GM23248 (cell line): Measurements from ENCODE around the gene WNT2. TPM values are rescaled to one million over a fixed set of nuclear protein-coding genes. Genes with fewer than 3 reads are reported as not detected.
A peak's percentile ranks its signal among the peaks of the same experiment; 100 is the strongest.

Experiments
- DNase-seq: peaks from one replicate; pipeline ENCODE4 v3.0.0-alpha.2; 2015
- H2AFZ ChIP-seq: fragments of 200-600 bp; sonication (generic); 2 replicates; pipeline ENCODE4 v1.6.1; 2016; ENCODE audit warnings: antibody characterized with exemption
- H3F3A ChIP-seq: fragments of 200-600 bp; sonication (generic); 2 replicates; pipeline ENCODE4 v1.6.1; 2016; ENCODE audit warnings: mild to moderate bottlenecking, antibody characterized with exemption, mixed run types; ENCODE audit not compliant: insufficient read depth
- H3K27ac ChIP-seq: fragments of 200-600 bp; sonication (generic); 2 replicates; pipeline ENCODE4 v1.5.1; 2016; ENCODE audit warnings: mild to moderate bottlenecking
- H3K27me3 ChIP-seq: fragments of 200-600 bp; sonication (generic); replicated peaks from 2 replicates; pipeline ENCODE4 v1.6.1; 2016; ENCODE audit warnings: mild to moderate bottlenecking; ENCODE audit not compliant: insufficient read depth
- H3K36me3 ChIP-seq: fragments of 200-600 bp; sonication (generic); 2 replicates; pipeline ENCODE4 v1.6.1; 2016; ENCODE audit warnings: low read depth, mild to moderate bottlenecking
- H3K4me1 ChIP-seq: fragments of 200-600 bp; sonication (generic); 2 replicates; pipeline ENCODE4 v1.6.1; 2016; ENCODE audit warnings: mild to moderate bottlenecking; ENCODE audit not compliant: insufficient read depth
- H3K4me2 ChIP-seq: fragments of 200-600 bp; sonication (generic); one replicate; pipeline ENCODE4 v1.6.1; 2016; ENCODE audit warnings: mild to moderate bottlenecking; ENCODE audit not compliant: unreplicated experiment
- H3K4me3 ChIP-seq: fragments of 200-600 bp; sonication (generic); 2 replicates; pipeline ENCODE4 v1.5.1; 2016; ENCODE audit warnings: mild to moderate bottlenecking
- H3K79me2 ChIP-seq: fragments of 200-600 bp; sonication (generic); 2 replicates; pipeline ENCODE4 v1.6.1; 2016; ENCODE audit warnings: mild to moderate bottlenecking; ENCODE audit not compliant: insufficient read depth
- H3K9ac ChIP-seq: fragments of 200-600 bp; sonication (generic); 2 replicates; pipeline ENCODE4 v1.6.1; 2016; ENCODE audit warnings: mild to moderate bottlenecking
- H3K9me2 ChIP-seq: fragments of 200-600 bp; sonication (generic); 2 replicates; pipeline ENCODE4 v1.6.1; 2016; ENCODE audit warnings: mixed run types, mild to moderate bottlenecking, moderate library complexity; ENCODE audit not compliant: insufficient read depth
- H3K9me3 ChIP-seq: fragments of 200-600 bp; sonication (generic); one replicate; pipeline ENCODE4 v1.6.1; 2017; ENCODE audit warnings: low read depth
- H4K20me1 ChIP-seq: fragments of 200-600 bp; sonication (generic); 2 replicates; pipeline ENCODE4 v1.6.0; 2016; ENCODE audit not compliant: insufficient read depth
- EZH2 ChIP-seq: fragments of 200-600 bp; sonication (generic); IDR thresholded peaks from 2 replicates; pipeline ENCODE4 v1.6.1; 2018; ENCODE audit warnings: antibody characterized with exemption, mild to moderate bottlenecking; ENCODE audit not compliant: insufficient read depth, poor library complexity, severe bottlenecking
- EZH2phosphoT487 ChIP-seq: fragments of 200-600 bp; sonication (generic); IDR thresholded peaks from 2 replicates; pipeline ENCODE4 v1.6.1; 2018; ENCODE audit warnings: antibody characterized with exemption, moderate library complexity, mild to moderate bottlenecking, low read depth; ENCODE audit not compliant: insufficient read depth
- WGBS, 2 experiments: methylation state at CpG; one replicate each; pipeline ENCODE4 v1.1.6; 2015 to 2017; ENCODE audit warnings: low lambda C conversion rate in 2 of 2, low coverage in 1 of 2; ENCODE audit errors: missing lambda C conversion rate in 2 of 2; 5-methylcytosine and 5-hydroxymethylcytosine counted together
- in situ Hi-C: fragments of 300-500 bp; cut with MboI; formaldehyde crosslinking; loops from 2 replicates; pipeline ENCODE4 v1.15.0; 2020
- polyA plus RNA-seq: library from polyadenylated mRNA; unstranded; fragments of >200 nt; fragmentation: Nextera tagmentation; extraction: Ambion mirVana; gene quantifications from 2 replicates; pipeline ENCODE4 v1.2.1, GENCODE V29; 2016
- total RNA-seq: library from RNA; depleted of rRNA; stranded (reverse); fragments of >200 nt; shearing (Covaris generic); gene quantifications from 2 replicates; pipeline ENCODE4 v1.2.3, GENCODE V29; 2014; rRNA removed

Gene WNT2
- total RNA-seq (1.3 and 11.4 TPM in 2 replicates), polyA plus RNA-seq (2.6 and 2.8 TPM in 2 replicates)

GRCh38 chr7:117322741-117323304, at the start of gene WNT2:
TSS of gene WNT2 (minus strand) at chr7:117323058. CDS start at chr7:117322989, 69 bp downstream.
- TF ChIP-seq EZH2phosphoT487 (0 out of 2 replicates have a peak, but pooled peaks have one; percentile 44), EZH2 (peak; percentile 50)
- Histone ChIP-seq H3K27me3 (peaks cover 35% of the 10 kb centered on the region), H3K9ac (peak within 1 kb of the TSS; percentile 32; the same call in 1 of the 2 replicates), H3F3A (peaks cover 19% of the 10 kb centered on the region; the same call in 1 of the 2 replicates), H3K36me3 (no peaks in the 10 kb centered on the region), H3K4me1 (peaks cover 6% of the 10 kb centered on the region; the same call in 1 of the 2 replicates), H3K27ac (no peak within 1 kb of the TSS), H4K20me1 (no peaks in the 10 kb centered on the region), H2AFZ (peak within 1 kb of the TSS; percentile 84), H3K79me2 (no peaks in the 10 kb centered on the region), H3K4me2 (peak within 1 kb of the TSS; percentile 92), H3K9me2 (no peaks in the 10 kb centered on the region), H3K9me3 (no peaks in the 10 kb centered on the region), H3K4me3 (peak within 1 kb of the TSS; percentile 74)
- peak; percentile 44 for DNase-seq
- in situ Hi-C loops = no loop called here
- WGBS, 2 experiments = 3 to 5% methylated on average over 52 to 55 of the region's 60 CpGs

- Histone ChIP-seq H3K9ac (no peak overlapping the region), H3K79me2 (no peaks in the 10 kb centered on the region), H3K27ac (no peak overlapping the region), H3K4me2 (no peak overlapping the region), H3K36me3 (no peaks in the 10 kb centered on the region), H3K4me3 (no peak overlapping the region), H3K27me3 (peaks cover 20% of the 10 kb centered on the region; the same call in 1 of the 2 replicates), H4K20me1 (no peaks in the 10 kb centered on the region), H3F3A (no peaks in the 10 kb centered on the region), H3K9me2 (no peaks in the 10 kb centered on the region), H3K4me1 (no peaks in the 10 kb centered on the region), H2AFZ (no peak overlapping the region), H3K9me3 (no peaks in the 10 kb centered on the region)
- in situ Hi-C loops = no loop called here
- TF ChIP-seq EZH2phosphoT487 (no peak), EZH2 (no peak)
- WGBS, 2 experiments = 31 to 50% methylated on average over 1 of the region's 1 CpG
- DNase-seq = no peak
These were observed 49.2 kb upstream of the WNT2 start for GRCh38 chr7:117372073-117372472.

GRCh38 chr7:117364339-117365080, 41.7 kb upstream of the WNT2 start:
- H3K4me1 ChIP-seq = no peaks in the 10 kb centered on the region
- in situ Hi-C loops = no loop called here
- no peak overlapping the region for H3K27ac ChIP-seq
- H2AFZ ChIP-seq = no peak overlapping the region
- no peaks in the 10 kb centered on the region for H4K20me1 ChIP-seq
- H3K9me3 ChIP-seq = no peaks in the 10 kb centered on the region
- peaks cover 43% of the 10 kb centered on the region for H3K27me3 ChIP-seq
- H3F3A ChIP-seq = no peaks in the 10 kb centered on the region
- DNase-seq = no peak
- no peaks in the 10 kb centered on the region for H3K36me3 ChIP-seq
- no peak overlapping the region for H3K4me3 ChIP-seq
- no peak overlapping the region for H3K9ac ChIP-seq
- H3K79me2 ChIP-seq = no peaks in the 10 kb centered on the region
- H3K4me2 ChIP-seq = no peak overlapping the region
- TF ChIP-seq EZH2 (no peak), EZH2phosphoT487 (no peak)
- no peaks in the 10 kb centered on the region for H3K9me2 ChIP-seq

GRCh38 chr7:117362294-117362888, 39.5 kb upstream of the WNT2 start:
- Histone ChIP-seq H3K9me3 (no peaks in the 10 kb centered on the region), H3K27ac (no peak overlapping the region), H3K4me1 (no peaks in the 10 kb centered on the region), H3K4me3 (no peak overlapping the region), H3K27me3 (peaks cover 24% of the 10 kb centered on the region), H3K4me2 (no peak overlapping the region), H3K9me2 (no peaks in the 10 kb centered on the region), H4K20me1 (no peaks in the 10 kb centered on the region), H3K9ac (no peak overlapping the region), H3K36me3 (no peaks in the 10 kb centered on the region), H3F3A (no peaks in the 10 kb centered on the region), H3K79me2 (no peaks in the 10 kb centered on the region), H2AFZ (no peak overlapping the region)
- TF ChIP-seq EZH2 (no peak), EZH2phosphoT487 (no peak)
- in situ Hi-C loops = no loop called here
- DNase-seq = no peak
